Keratinocyte (primary cell): ENCODE measurements around the gene MGMT. TPM values are rescaled to one million over a fixed set of nuclear protein-coding genes. Genes with fewer than 3 reads are reported as not detected.

ENCODE experiments used
- DNase-seq: peaks from one replicate; pipeline ENCODE4 v3.0.0-alpha.2; 2011; ENCODE audit warnings: low read depth, missing footprints, low spot score
- FAIRE-seq: peaks from 2 replicates; lab custom pipeline; 2011; peaks lifted over from hg19 to GRCh38; lab: Jason Lieb, UNC
- H2AFZ ChIP-seq: 2 replicates; pipeline ENCODE4 v1.6.0; 2012; ENCODE audit warnings: low read length, control low read depth, inconsistent platforms; ENCODE audit not compliant: control insufficient read depth
- H3K27ac ChIP-seq: 2 replicates; pipeline ENCODE4 v1.5.1; 2011; ENCODE audit warnings: low read length; ENCODE audit not compliant: control insufficient read depth, insufficient read depth
- H3K27me3 ChIP-seq: 3 replicates; pipeline ENCODE4 v1.6.0; 2011; ENCODE audit warnings: low read length; ENCODE audit not compliant: control insufficient read depth, insufficient read depth; ENCODE audit errors: extremely low read depth
- H3K36me3 ChIP-seq, 2 experiments: 2 replicates in 1 of 2; 3 replicates in 1 of 2; pipeline ENCODE4 v1.5.1; 2011; ENCODE audit warnings: low read length in 2 of 2, mild to moderate bottlenecking in 1 of 2; ENCODE audit not compliant: control insufficient read depth in 2 of 2, insufficient read depth in 2 of 2; ENCODE audit errors: extremely low read depth in 1 of 2
- H3K4me1 ChIP-seq: 3 replicates; pipeline ENCODE4 v1.5.1; 2011; ENCODE audit warnings: low read length; ENCODE audit not compliant: control insufficient read depth, insufficient read depth; ENCODE audit errors: extremely low read depth
- H3K4me2 ChIP-seq: 3 replicates; pipeline ENCODE4 v1.6.0; 2011; ENCODE audit warnings: low read depth, low read length; ENCODE audit not compliant: control insufficient read depth, insufficient read depth; ENCODE audit errors: extremely low read depth
- H3K4me3 ChIP-seq, 3 experiments: fragments of 200-600 bp in 1 of 3; sonication (generic) in 1 of 3; 2 replicates in 2 of 3; 3 replicates in 1 of 3; pipeline ENCODE4 v1.5.1; 2011 to 2016; ENCODE audit warnings: low read length in 3 of 3, mild to moderate bottlenecking in 3 of 3, control low read depth in 2 of 3, inconsistent platforms in 1 of 3, low read depth in 1 of 3, mixed read lengths in 1 of 3, mixed run types in 1 of 3, moderate library complexity in 1 of 3; ENCODE audit not compliant: control insufficient read depth in 2 of 3, insufficient read depth in 2 of 3; ENCODE audit errors: extremely low read depth in 1 of 3
- H3K79me2 ChIP-seq: 2 replicates; pipeline ENCODE4 v1.6.0; 2012; ENCODE audit warnings: low read length; ENCODE audit not compliant: control insufficient read depth, insufficient read depth
- H3K9ac ChIP-seq: 3 replicates; pipeline ENCODE4 v1.6.0; 2011; ENCODE audit warnings: low read length; ENCODE audit not compliant: control insufficient read depth, insufficient read depth; ENCODE audit errors: extremely low read depth
- H3K9me1 ChIP-seq: 3 replicates; pipeline ENCODE4 v1.6.0; 2011; ENCODE audit warnings: low read length; ENCODE audit not compliant: control insufficient read depth, insufficient read depth; ENCODE audit errors: extremely low read depth
- H3K9me3 ChIP-seq: 2 replicates; pipeline ENCODE4 v1.5.1; 2012; ENCODE audit warnings: low read depth, low read length; ENCODE audit not compliant: control insufficient read depth
- H4K20me1 ChIP-seq: 3 replicates; pipeline ENCODE4 v1.6.0; 2011; ENCODE audit warnings: low read length; ENCODE audit not compliant: control insufficient read depth, insufficient read depth; ENCODE audit errors: extremely low read depth
- CTCF ChIP-seq, 3 experiments: IDR thresholded peaks in 1 of 3; conservative IDR thresholded peaks in 1 of 3; optimal IDR thresholded peaks in 1 of 3; 2 replicates in 2 of 3; 3 replicates in 1 of 3; pipeline versions ENCODE3 to v1.5.1; 2011; ENCODE audit warnings: low read length in 3 of 3, mild to moderate bottlenecking in 3 of 3, moderate library complexity in 2 of 3, control low read depth in 1 of 3, inconsistent platforms in 1 of 3; ENCODE audit not compliant: insufficient read depth in 2 of 3; ENCODE audit errors: extremely low read depth in 1 of 3
- EZH2 ChIP-seq: IDR thresholded peaks from one replicate; pipeline ENCODE4 v1.6.1; 2012; ENCODE audit warnings: inconsistent platforms, mild to moderate bottlenecking, low read length, moderate library complexity
- dilution Hi-C: fragments of 300-500 bp; cut with MboI; formaldehyde crosslinking; loops from one replicate; pipeline ENCODE4 v1.7.0; 2020; ENCODE audit warnings: low sequenced_read_pairs; ENCODE audit not compliant: extremely low pct_ligation_motif_present
- polyA plus RNA-seq, 5 experiments: library from polyadenylated mRNA; depleted of rRNA in 3 of 5; stranded (reverse) in 3 of 5; stranded (forward) in 1 of 5; unstranded in 1 of 5; fragments of >200 nt; gene quantifications; 1 replicate in 1 of 5; 2 replicates in 3 of 5; 3 replicates in 1 of 5; pipeline versions ENCODE4 v1.2.1 to v1.2.3, GENCODE V29; 2011 to 2012; ENCODE audit warnings: missing spikeins in 2 of 5, low read depth in 1 of 5, low replicate concordance in 1 of 5

The MGMT gene
- polyA plus RNA-seq, 1 donor (not counting 4 experiments of a cell fraction or from before 2014, with no cell fraction given) = 15.2 TPM

GRCh38 chr10:129497013-129497412, 30.0 kb downstream of the MGMT start:
- Histone ChIP-seq H3K36me3 (no peaks in the 10 kb centered on the region), H2AFZ (no peak overlapping the region), H4K20me1 (no peaks in the 10 kb centered on the region), H3K4me1 (peaks cover 2% of the 10 kb centered on the region), H3K9me1 (no peaks in the 10 kb centered on the region), H3K27ac (no peak overlapping the region), H3K9me3 (peaks cover 4% of the 10 kb centered on the region), H3K27me3 (no peaks in the 10 kb centered on the region), H3K4me3 (no peak overlapping the region), H3K4me2 (no peak overlapping the region), H3K9ac (no peak overlapping the region), H3K79me2 (no peaks in the 10 kb centered on the region)
- DNase-seq = no peak
- no peak for TF ChIP-seq CTCF (optimal IDR thresholded peaks at IDR 0.05 in 1 of 3, IDR thresholded peaks at IDR 0.05 in 1 of 3, conservative IDR thresholded peaks at IDR 0.05 in 1 of 3; ENCODE audit: extremely low read depth in 1 of 3, insufficient read depth in 2 of 3, low read length in 3 of 3)
- no peak for TF ChIP-seq EZH2
- dilution Hi-C loops = no loop called here
- no peak for FAIRE-seq

- Histone ChIP-seq H3K27ac (no peak overlapping the region), H2AFZ (no peak overlapping the region), H3K9me3 (no peaks in the 10 kb centered on the region), H3K4me3 (no peak overlapping the region), H4K20me1 (no peaks in the 10 kb centered on the region), H3K36me3 (no peaks in the 10 kb centered on the region), H3K4me1 (peaks cover 5% of the 10 kb centered on the region), H3K79me2 (no peaks in the 10 kb centered on the region), H3K4me2 (no peak overlapping the region), H3K9ac (no peak overlapping the region), H3K9me1 (no peaks in the 10 kb centered on the region), H3K27me3 (no peaks in the 10 kb centered on the region)
- dilution Hi-C loops = no loop called here
- FAIRE-seq = no peak
- no peak for DNase-seq
- TF ChIP-seq EZH2 = no peak
- TF ChIP-seq CTCF (optimal IDR thresholded peaks at IDR 0.05 in 1 of 3, IDR thresholded peaks at IDR 0.05 in 1 of 3, conservative IDR thresholded peaks at IDR 0.05 in 1 of 3; ENCODE audit: extremely low read depth in 1 of 3, insufficient read depth in 2 of 3, low read length in 3 of 3) = peak in 2 of 3 experiments; percentile 11 to 30
Measured at GRCh38 chr10:129498680-129499079, 31.6 kb downstream of the MGMT start.
